Astrocyte of the spinal cord (primary cell): ENCODE data around the gene RBM15.

Experiments used
- DNase-seq: peaks from one replicate; pipeline ENCODE4 v3.0.0; 2011; ENCODE audit warnings: low read depth, low spot score
- H3K4me3 ChIP-seq: 2 replicates; pipeline ENCODE4 v1.5.1; 2011; ENCODE audit warnings: low read depth, mild to moderate bottlenecking, low read length, moderate library complexity
- in situ Hi-C: cut with HindIII; loops from 2 replicates; pipeline ENCODE4 v1.10.0; 2017; ENCODE audit warnings: low sequenced_read_pairs
- TF ChIP-seq, protein P1 (sequence below): IDR thresholded peaks from 2 replicates; pipeline ENCODE4 v1.5.1; 2012; ENCODE audit warnings: low read depth, mild to moderate bottlenecking, low read length, inconsistent platforms

The RBM15 gene

DNA sequence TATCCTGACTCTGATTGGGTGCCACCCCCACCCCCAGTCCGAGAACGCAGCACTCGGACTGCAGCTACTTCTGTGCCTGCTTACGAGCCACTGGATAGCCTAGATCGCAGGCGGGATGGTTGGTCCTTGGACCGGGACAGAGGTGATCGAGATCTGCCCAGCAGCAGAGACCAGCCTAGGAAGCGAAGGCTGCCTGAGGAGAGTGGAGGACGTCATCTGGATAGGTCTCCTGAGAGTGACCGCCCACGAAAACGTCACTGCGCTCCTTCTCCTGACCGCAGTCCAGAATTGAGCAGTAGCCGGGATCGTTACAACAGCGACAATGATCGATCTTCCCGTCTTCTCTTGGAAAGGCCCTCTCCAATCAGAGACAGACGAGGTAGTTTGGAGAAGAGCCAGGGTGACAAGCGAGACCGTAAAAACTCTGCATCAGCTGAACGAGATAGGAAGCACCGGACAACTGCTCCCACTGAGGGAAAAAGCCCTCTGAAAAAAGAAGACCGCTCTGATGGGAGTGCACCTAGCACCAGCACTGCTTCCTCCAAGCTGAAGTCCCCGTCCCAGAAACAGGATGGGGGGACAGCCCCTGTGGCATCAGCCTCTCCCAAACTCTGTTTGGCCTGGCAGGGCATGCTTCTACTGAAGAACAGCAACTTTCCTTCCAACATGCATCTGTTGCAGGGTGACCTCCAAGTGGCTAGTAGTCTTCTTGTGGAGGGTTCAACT lies 2.1 kb downstream of the RBM15 start:
- peak overlapping the region; percentile 21 for H3K4me3 ChIP-seq
- DNase-seq: no peak
- TF ChIP-seq, protein P1, sequence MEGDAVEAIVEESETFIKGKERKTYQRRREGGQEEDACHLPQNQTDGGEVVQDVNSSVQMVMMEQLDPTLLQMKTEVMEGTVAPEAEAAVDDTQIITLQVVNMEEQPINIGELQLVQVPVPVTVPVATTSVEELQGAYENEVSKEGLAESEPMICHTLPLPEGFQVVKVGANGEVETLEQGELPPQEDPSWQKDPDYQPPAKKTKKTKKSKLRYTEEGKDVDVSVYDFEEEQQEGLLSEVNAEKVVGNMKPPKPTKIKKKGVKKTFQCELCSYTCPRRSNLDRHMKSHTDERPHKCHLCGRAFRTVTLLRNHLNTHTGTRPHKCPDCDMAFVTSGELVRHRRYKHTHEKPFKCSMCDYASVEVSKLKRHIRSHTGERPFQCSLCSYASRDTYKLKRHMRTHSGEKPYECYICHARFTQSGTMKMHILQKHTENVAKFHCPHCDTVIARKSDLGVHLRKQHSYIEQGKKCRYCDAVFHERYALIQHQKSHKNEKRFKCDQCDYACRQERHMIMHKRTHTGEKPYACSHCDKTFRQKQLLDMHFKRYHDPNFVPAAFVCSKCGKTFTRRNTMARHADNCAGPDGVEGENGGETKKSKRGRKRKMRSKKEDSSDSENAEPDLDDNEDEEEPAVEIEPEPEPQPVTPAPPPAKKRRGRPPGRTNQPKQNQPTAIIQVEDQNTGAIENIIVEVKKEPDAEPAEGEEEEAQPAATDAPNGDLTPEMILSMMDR: no peak
- in situ Hi-C loops: no loop called here

DNA sequence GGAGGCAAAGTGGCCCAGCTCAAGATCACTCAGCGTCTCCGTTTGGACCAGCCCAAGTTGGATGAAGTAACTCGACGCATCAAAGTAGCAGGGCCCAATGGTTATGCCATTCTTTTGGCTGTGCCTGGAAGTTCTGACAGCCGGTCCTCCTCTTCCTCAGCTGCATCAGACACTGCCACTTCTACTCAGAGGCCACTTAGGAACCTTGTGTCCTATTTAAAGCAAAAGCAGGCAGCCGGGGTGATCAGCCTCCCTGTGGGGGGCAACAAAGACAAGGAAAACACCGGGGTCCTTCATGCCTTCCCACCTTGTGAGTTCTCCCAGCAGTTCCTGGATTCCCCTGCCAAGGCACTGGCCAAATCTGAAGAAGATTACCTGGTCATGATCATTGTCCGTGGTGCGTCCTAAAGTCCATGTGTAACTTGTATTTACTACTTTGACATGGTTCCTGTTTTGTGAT lies 2.7 kb downstream of the RBM15 start:
- in situ Hi-C loops: no loop called here
- DNase-seq: no peak
- peak overlapping the region; percentile 21 for H3K4me3 ChIP-seq
- TF ChIP-seq, protein P1: no peak

DNA sequence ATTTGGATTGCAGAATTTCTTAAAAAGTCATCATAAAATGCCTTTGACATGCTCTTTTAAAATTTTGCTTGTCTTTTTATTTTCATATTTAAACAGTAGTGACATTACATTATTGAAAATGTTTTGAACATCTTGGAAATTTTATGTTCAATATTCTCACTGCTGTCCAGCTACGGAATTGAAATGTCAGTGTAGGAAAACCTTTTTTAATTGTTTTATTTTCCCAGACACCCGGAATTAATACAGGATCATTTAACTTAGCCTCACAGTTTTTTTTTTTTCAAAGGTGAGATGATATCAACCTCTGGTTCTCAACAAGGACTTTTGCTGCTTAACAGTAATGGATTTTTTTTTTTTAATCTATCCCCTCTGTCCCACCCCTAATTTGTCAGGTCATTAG lies 4.1 kb downstream of the RBM15 start:
- H3K4me3 ChIP-seq: no peak overlapping the region
- DNase-seq: no peak
- TF ChIP-seq, protein P1: no peak
- in situ Hi-C loops: no loop called here

DNA sequence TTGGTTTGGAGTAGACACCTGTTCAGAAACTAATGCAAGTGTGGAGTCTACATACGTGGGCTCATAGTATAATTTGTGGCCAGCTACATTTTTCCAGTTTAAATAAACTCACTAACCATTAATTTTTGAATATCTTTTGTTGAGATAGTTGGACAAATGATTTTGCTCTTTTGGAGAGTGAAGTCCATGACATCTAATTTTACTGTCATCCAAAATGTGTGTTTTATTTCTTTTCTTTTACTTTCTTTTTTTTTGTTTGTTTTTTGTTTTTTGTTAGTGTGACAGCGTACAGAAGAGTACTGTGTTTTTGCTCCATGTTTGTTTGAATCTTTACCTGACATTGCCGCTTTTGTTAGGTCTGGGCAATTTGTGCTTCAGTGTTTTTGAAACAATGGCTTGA lies 5.0 kb downstream of the RBM15 start:
- in situ Hi-C loops: no loop called here
- TF ChIP-seq, protein P1: no peak
- no peak overlapping the region for H3K4me3 ChIP-seq
- DNase-seq: no peak

DNA sequence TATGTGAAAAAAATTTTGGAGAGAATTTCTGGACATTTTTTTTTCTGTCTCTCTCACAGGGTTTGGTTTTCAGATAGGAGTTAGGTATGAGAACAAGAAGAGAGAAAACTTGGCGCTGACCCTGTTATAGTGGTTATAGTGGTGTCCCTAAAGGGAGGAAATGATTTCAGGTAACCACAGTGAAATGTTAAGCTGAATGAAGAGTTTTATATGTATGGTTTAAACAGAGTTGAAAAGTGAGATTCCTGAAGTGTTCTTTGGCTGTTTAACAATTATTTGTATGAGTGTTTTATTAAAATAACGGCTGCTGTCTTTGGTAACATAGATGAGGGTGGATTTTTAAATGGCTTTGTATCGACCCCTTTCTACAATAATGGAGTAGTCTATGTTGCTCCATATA lies 6.3 kb downstream of the RBM15 start:
- TF ChIP-seq, protein P1: no peak
- no peak for DNase-seq
- H3K4me3 ChIP-seq: no peak overlapping the region
- in situ Hi-C loops: no loop called here

DNA sequence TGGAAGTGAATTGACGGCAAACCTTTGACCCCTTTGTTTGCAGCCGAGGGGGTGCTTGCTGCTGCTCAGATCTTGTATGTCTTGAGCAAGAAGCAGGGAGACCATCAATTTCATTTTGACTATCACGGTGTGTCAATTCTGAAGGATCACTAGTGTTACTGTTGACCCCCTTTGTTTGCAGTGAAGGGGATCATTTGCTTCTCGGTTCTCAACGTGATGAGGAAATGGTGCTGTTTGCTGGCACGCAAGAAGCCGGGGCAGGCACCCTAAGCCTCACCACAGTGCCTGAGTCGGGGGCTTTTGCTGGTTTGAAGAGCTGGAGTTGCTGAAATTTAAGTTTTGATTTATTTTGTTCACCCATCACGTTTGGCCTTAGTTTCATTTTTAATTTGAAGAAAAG lies 7.5 kb downstream of the RBM15 start:
- no peak overlapping the region for H3K4me3 ChIP-seq
- TF ChIP-seq, protein P1: no peak

More for the DNA sequence above, 7.5 kb downstream of the RBM15 start:
- in situ Hi-C loops: no loop called here
- no peak for DNase-seq
